Measurements from ENCODE around the gene CLCN7.

CLCN7 gene

GRCh38 chr16:1489077-1489476 is 14.2 kb upstream of the CLCN7 start:
- H3K18ac ChIP-seq (ENCODE audit: low read length): no peak overlapping the region
- DNase-seq (ENCODE audit: low spot score): no peak
- H2BK12ac ChIP-seq (ENCODE audit: low read length): no peak overlapping the region
- no peak overlapping the region for H3K14ac ChIP-seq (ENCODE audit: low read length)
- no CpG with 5 or more reads among the region's 12 CpGs for WGBS, 2 donors (ENCODE audit: extremely low coverage in 2 of 2, insufficient read length in 2 of 2, insufficient replicate concordance in 1 of 2)
- H3K4me3 ChIP-seq (ENCODE audit: low read length in 2 of 2): no peak overlapping the region
- no peak overlapping the region for H3K23ac ChIP-seq (ENCODE audit: low read depth, low read length, poor library complexity)
- no peak overlapping the region for H3K27ac ChIP-seq (replicated peaks; ENCODE audit: low read length)
- peaks cover 6% of the 10 kb centered on the region in 2 donors for H3K4me1 ChIP-seq (ENCODE audit: control insufficient read depth in 2 of 2, insufficient read depth in 1 of 2, low read depth in 1 of 2, low read length in 2 of 2)
- peak overlapping the region; percentile 63 for H3K9ac ChIP-seq (ENCODE audit: low read depth, low read length, poor library complexity)
- peak overlapping the region; percentile 16 for H2AFZ ChIP-seq (ENCODE audit: low read length)
- H3K4me2 ChIP-seq (ENCODE audit: insufficient read depth, low read length, poor library complexity, severe bottlenecking): no peak overlapping the region
- no peaks in the 10 kb centered on the region for H3K9me3 ChIP-seq (replicated peaks in 1 of 2; ENCODE audit: control insufficient read depth in 2 of 2, insufficient read depth in 1 of 2, low read depth in 1 of 2, low read length in 2 of 2)
- no peak overlapping the region for H2BK15ac ChIP-seq (ENCODE audit: low read length)
- H3K79me1 ChIP-seq (ENCODE audit: low read depth, low read length): peaks cover 11% of the 10 kb centered on the region
- H2BK120ac ChIP-seq (ENCODE audit: low read depth, low read length): no peak overlapping the region
- H2BK5ac ChIP-seq (ENCODE audit: low read length): no peak overlapping the region
- no peak overlapping the region for H4K91ac ChIP-seq (ENCODE audit: low read depth, low read length, poor library complexity)
- H2AK5ac ChIP-seq (ENCODE audit: low read depth, low read length): peak overlapping the region; percentile 43
- H4K8ac ChIP-seq (ENCODE audit: low read depth, low read length): no peak overlapping the region
- no peak overlapping the region for H3K4ac ChIP-seq (ENCODE audit: low read length)
- H3K36me3 ChIP-seq (replicated peaks in 1 of 2; ENCODE audit: control insufficient read depth in 2 of 2, insufficient read depth in 2 of 2, low read length in 2 of 2): peaks cover 0 to 1% of the 10 kb centered on the region in 2 donors
- no peaks in the 10 kb centered on the region for H3K27me3 ChIP-seq (ENCODE audit: control insufficient read depth in 3 of 3, insufficient read depth in 3 of 3, low read depth in 1 of 3, low read length in 3 of 3)

- Histone ChIP-seq H3K23ac (ENCODE audit: low read depth, low read length, poor library complexity) (no peak within 1 kb of the TSS), H2BK120ac (ENCODE audit: low read depth, low read length) (no peak within 1 kb of the TSS), H2BK15ac (ENCODE audit: low read length) (peak within 1 kb of the TSS; percentile 79), H3K4me1 (ENCODE audit: control insufficient read depth in 2 of 2, insufficient read depth in 1 of 2, low read depth in 1 of 2, low read length in 2 of 2) (peaks cover 3 to 6% of the 10 kb centered on the region in 2 donors), H2BK5ac (ENCODE audit: low read length) (no peak within 1 kb of the TSS), H2AK5ac (ENCODE audit: low read depth, low read length) (peak within 1 kb of the TSS; percentile 98), H3K79me1 (ENCODE audit: low read depth, low read length) (peaks cover 7% of the 10 kb centered on the region), H3K14ac (ENCODE audit: low read length) (no peak within 1 kb of the TSS), H3K4ac (ENCODE audit: low read length) (no peak within 1 kb of the TSS), H3K36me3 (replicated peaks in 1 of 2; ENCODE audit: control insufficient read depth in 2 of 2, insufficient read depth in 2 of 2, low read length in 2 of 2) (no peaks in the 10 kb centered on the region), H3K18ac (ENCODE audit: low read length) (no peak within 1 kb of the TSS), H4K91ac (ENCODE audit: low read depth, low read length, poor library complexity) (no peak within 1 kb of the TSS), H3K4me2 (ENCODE audit: insufficient read depth, low read length, poor library complexity, severe bottlenecking) (no peak within 1 kb of the TSS), H4K8ac (ENCODE audit: low read depth, low read length) (no peak within 1 kb of the TSS), H3K27ac (replicated peaks; ENCODE audit: low read length) (no peak within 1 kb of the TSS), H3K27me3 (ENCODE audit: control insufficient read depth in 3 of 3, insufficient read depth in 3 of 3, low read depth in 1 of 3, low read length in 3 of 3) (peaks cover 0 to 4% (median 0%) of the 10 kb centered on the region in 3 experiments), H2AFZ (ENCODE audit: low read length) (peak within 1 kb of the TSS; percentile 16), H3K9ac (ENCODE audit: low read depth, low read length, poor library complexity) (peak within 1 kb of the TSS; percentile 63), H3K4me3 (ENCODE audit: low read length in 2 of 2) (no peak within 1 kb of the TSS), H2BK12ac (ENCODE audit: low read length) (peak within 1 kb of the TSS; percentile 46), H3K9me3 (replicated peaks in 1 of 2; ENCODE audit: control insufficient read depth in 2 of 2, insufficient read depth in 1 of 2, low read depth in 1 of 2, low read length in 2 of 2) (no peaks in the 10 kb centered on the region)
- DNase-seq (ENCODE audit: low spot score): no peak
- WGBS, 2 donors (ENCODE audit: extremely low coverage in 2 of 2, insufficient read length in 2 of 2, insufficient replicate concordance in 1 of 2): no CpG with 5 or more reads among the region's 19 CpGs
Observed at GRCh38 chr16:1488619-1489018, 13.8 kb upstream of the CLCN7 start, which contains the start of gene PTX4. TSS of gene PTX4 (minus strand) at chr16:1488944. CDS start at chr16:1488909, 35 bp downstream.

GRCh38 chr16:1488054-1488601 is 13.3 kb upstream of the CLCN7 start:
- WGBS, 2 donors (ENCODE audit: extremely low coverage in 2 of 2, insufficient read length in 2 of 2, insufficient replicate concordance in 1 of 2): no CpG with 5 or more reads among the region's 24 CpGs
- peaks cover 0 to 4% (median 0%) of the 10 kb centered on the region in 3 experiments for H3K27me3 ChIP-seq (ENCODE audit: control insufficient read depth in 3 of 3, insufficient read depth in 3 of 3, low read depth in 1 of 3, low read length in 3 of 3)
- no peak overlapping the region for H3K23ac ChIP-seq (ENCODE audit: low read depth, low read length, poor library complexity)
- no peak overlapping the region for H2BK120ac ChIP-seq (ENCODE audit: low read depth, low read length)
- peak overlapping the region; percentile 79 for H2BK15ac ChIP-seq (ENCODE audit: low read length)
- no peak overlapping the region for H3K14ac ChIP-seq (ENCODE audit: low read length)
- no peak overlapping the region for H3K9ac ChIP-seq (ENCODE audit: low read depth, low read length, poor library complexity)
- no peak for DNase-seq (ENCODE audit: low spot score)
- H4K91ac ChIP-seq (ENCODE audit: low read depth, low read length, poor library complexity): no peak overlapping the region
- H3K4ac ChIP-seq (ENCODE audit: low read length): no peak overlapping the region
- no peak overlapping the region for H3K27ac ChIP-seq (replicated peaks; ENCODE audit: low read length)
- no peaks in the 10 kb centered on the region for H3K9me3 ChIP-seq (replicated peaks in 1 of 2; ENCODE audit: control insufficient read depth in 2 of 2, insufficient read depth in 1 of 2, low read depth in 1 of 2, low read length in 2 of 2)
- peaks cover 6% of the 10 kb centered on the region for H3K79me1 ChIP-seq (ENCODE audit: low read depth, low read length)
- no peak overlapping the region for H3K18ac ChIP-seq (ENCODE audit: low read length)
- H2AK5ac ChIP-seq (ENCODE audit: low read depth, low read length): peak overlapping the region; percentile 98
- H3K4me1 ChIP-seq (ENCODE audit: control insufficient read depth in 2 of 2, insufficient read depth in 1 of 2, low read depth in 1 of 2, low read length in 2 of 2): peaks cover 3 to 6% of the 10 kb centered on the region in 2 donors
- no peak overlapping the region for H4K8ac ChIP-seq (ENCODE audit: low read depth, low read length)
- peak overlapping the region; percentile 16 for H2AFZ ChIP-seq (ENCODE audit: low read length)
- H2BK12ac ChIP-seq (ENCODE audit: low read length): peak overlapping the region; percentile 46
- H3K4me2 ChIP-seq (ENCODE audit: insufficient read depth, low read length, poor library complexity, severe bottlenecking): no peak overlapping the region
- H3K36me3 ChIP-seq (replicated peaks in 1 of 2; ENCODE audit: control insufficient read depth in 2 of 2, insufficient read depth in 2 of 2, low read length in 2 of 2): no peaks in the 10 kb centered on the region
- H2BK5ac ChIP-seq (ENCODE audit: low read length): no peak overlapping the region
- no peak overlapping the region for H3K4me3 ChIP-seq (ENCODE audit: low read length in 2 of 2)

GRCh38 chr16:1487395-1488053 is 12.7 kb upstream of the CLCN7 start:
- H3K23ac ChIP-seq (ENCODE audit: low read depth, low read length, poor library complexity): no peak overlapping the region
- no peaks in the 10 kb centered on the region for H3K9me3 ChIP-seq (replicated peaks in 1 of 2; ENCODE audit: control insufficient read depth in 2 of 2, insufficient read depth in 1 of 2, low read depth in 1 of 2, low read length in 2 of 2)
- WGBS, 2 donors (ENCODE audit: extremely low coverage in 2 of 2, insufficient read length in 2 of 2, insufficient replicate concordance in 1 of 2): no CpG with 5 or more reads among the region's 39 CpGs
- peak overlapping the region; percentile 89 for H2BK15ac ChIP-seq (ENCODE audit: low read length)
- H3K9ac ChIP-seq (ENCODE audit: low read depth, low read length, poor library complexity): no peak overlapping the region
- no peak overlapping the region for H4K8ac ChIP-seq (ENCODE audit: low read depth, low read length)
- no peak overlapping the region for H3K18ac ChIP-seq (ENCODE audit: low read length)
- DNase-seq (ENCODE audit: low spot score): no peak
- no peaks in the 10 kb centered on the region for H3K36me3 ChIP-seq (replicated peaks in 1 of 2; ENCODE audit: control insufficient read depth in 2 of 2, insufficient read depth in 2 of 2, low read length in 2 of 2)
- no peak overlapping the region for H3K27ac ChIP-seq (replicated peaks; ENCODE audit: low read length)
- H3K14ac ChIP-seq (ENCODE audit: low read length): no peak overlapping the region
- H3K4me1 ChIP-seq (ENCODE audit: control insufficient read depth in 2 of 2, insufficient read depth in 1 of 2, low read depth in 1 of 2, low read length in 2 of 2): peaks cover under 1 to 2% of the 10 kb centered on the region in 2 donors
- no peak overlapping the region for H3K4me3 ChIP-seq (ENCODE audit: low read length in 2 of 2)
- H4K91ac ChIP-seq (ENCODE audit: low read depth, low read length, poor library complexity): no peak overlapping the region
- peaks cover 0 to 4% (median 0%) of the 10 kb centered on the region in 3 experiments for H3K27me3 ChIP-seq (ENCODE audit: control insufficient read depth in 3 of 3, insufficient read depth in 3 of 3, low read depth in 1 of 3, low read length in 3 of 3)
- H2BK120ac ChIP-seq (ENCODE audit: low read depth, low read length): no peak overlapping the region
- H2BK12ac ChIP-seq (ENCODE audit: low read length): peak overlapping the region; percentile 75
- no peak overlapping the region for H3K4ac ChIP-seq (ENCODE audit: low read length)
- H2AFZ ChIP-seq (ENCODE audit: low read length): peak overlapping the region; percentile 16
- no peak overlapping the region for H2BK5ac ChIP-seq (ENCODE audit: low read length)
- H3K79me1 ChIP-seq (ENCODE audit: low read depth, low read length): peaks cover 6% of the 10 kb centered on the region
- peak overlapping the region; percentile 98 for H2AK5ac ChIP-seq (ENCODE audit: low read depth, low read length)
- H3K4me2 ChIP-seq (ENCODE audit: insufficient read depth, low read length, poor library complexity, severe bottlenecking): no peak overlapping the region

Measured in neuronal stem cell (in vitro differentiated cells).